ENCODE measurements around the gene SDHD. TPM values are rescaled to one million over a fixed set of nuclear protein-coding genes. Genes with fewer than 3 reads are reported as not detected.

Gene SDHD
- total RNA-seq, 1 experiment from 2014 or later = 98.9 TPM

DNA sequence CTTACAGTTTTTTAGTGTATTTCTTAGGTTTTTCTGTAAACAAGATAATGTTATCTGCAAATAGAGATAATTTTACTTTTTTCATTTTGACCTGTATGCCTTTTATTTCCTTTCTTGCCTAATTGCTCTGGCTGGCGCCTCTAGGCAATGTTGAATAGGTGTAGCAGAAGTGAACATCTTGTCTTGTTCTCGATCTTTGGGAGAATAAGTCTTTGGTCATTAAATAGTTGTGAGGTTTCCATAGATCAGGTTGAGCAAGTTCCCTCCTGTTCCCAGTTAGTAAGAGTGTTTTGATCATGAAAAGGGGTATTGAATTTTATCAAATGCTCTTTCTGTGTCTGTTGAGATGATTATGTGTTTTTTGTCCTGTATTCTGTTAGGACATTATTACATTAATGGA is 36.9 kb upstream of the SDHD start (continued):
- no peak for TF ChIP-seq ZNF532 (CRISPR knock-in tag; IDR thresholded peaks at IDR 0.05; ENCODE audit: borderline replicate concordance)

DNA sequence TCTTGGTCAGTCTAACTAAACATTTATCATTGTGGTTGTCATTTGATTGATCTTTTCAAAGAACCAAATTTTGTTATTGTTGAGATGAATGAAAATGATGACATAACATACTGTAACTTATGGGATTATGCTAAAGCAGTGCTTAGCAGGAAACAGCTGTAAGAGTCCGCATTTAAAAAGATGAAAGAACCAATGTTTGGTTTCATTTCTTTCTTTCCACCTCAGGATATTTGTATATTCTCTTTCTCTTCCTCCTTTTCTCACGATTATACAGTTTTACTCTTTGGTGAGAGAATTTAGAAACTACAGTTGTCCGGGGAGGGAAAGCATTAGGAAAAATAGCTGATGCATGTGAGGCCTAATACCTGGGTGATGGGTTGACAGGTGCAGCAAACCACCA is 36.0 kb upstream of the SDHD start:
- TF ChIP-seq MAX (CRISPR knock-in tag; IDR thresholded peaks at IDR 0.05) = no peak
- TF ChIP-seq ZNF232 (CRISPR knock-in tag; IDR thresholded peaks at IDR 0.05) = no peak
- TF ChIP-seq CREB1 (CRISPR knock-in tag; IDR thresholded peaks at IDR 0.05) = no peak
- TF ChIP-seq MXD4 (CRISPR knock-in tag; IDR thresholded peaks at IDR 0.05; ENCODE audit: borderline replicate concordance) = no peak
- no peak for TF ChIP-seq ZNF138 (CRISPR knock-in tag; conservative IDR thresholded peaks at IDR 0.05)
- TF ChIP-seq SP1 (CRISPR knock-in tag; conservative IDR thresholded peaks at IDR 0.05) = no peak
- TF ChIP-seq, protein P1, sequence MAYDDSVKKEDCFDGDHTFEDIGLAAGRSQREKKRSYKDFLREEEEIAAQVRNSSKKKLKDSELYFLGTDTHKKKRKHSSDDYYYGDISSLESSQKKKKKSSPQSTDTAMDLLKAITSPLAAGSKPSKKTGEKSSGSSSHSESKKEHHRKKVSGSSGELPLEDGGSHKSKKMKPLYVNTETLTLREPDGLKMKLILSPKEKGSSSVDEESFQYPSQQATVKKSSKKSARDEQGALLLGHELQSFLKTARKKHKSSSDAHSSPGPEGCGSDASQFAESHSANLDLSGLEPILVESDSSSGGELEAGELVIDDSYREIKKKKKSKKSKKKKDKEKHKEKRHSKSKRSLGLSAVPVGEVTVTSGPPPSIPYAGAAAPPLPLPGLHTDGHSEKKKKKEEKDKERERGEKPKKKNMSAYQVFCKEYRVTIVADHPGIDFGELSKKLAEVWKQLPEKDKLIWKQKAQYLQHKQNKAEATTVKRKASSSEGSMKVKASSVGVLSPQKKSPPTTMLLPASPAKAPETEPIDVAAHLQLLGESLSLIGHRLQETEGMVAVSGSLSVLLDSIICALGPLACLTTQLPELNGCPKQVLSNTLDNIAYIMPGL (CRISPR knock-in tag; IDR thresholded peaks at IDR 0.05) = no peak
- TF ChIP-seq ZNF317 (CRISPR knock-in tag; IDR thresholded peaks at IDR 0.05; ENCODE audit: borderline replicate concordance, low read depth) = no peak
- DNase-seq (ENCODE audit: low spot score) = no peak
- Mint-ChIP-seq H3K36me3 (peaks cover 73% of the 10 kb centered on the region), H3K4me1 (no peaks in the 10 kb centered on the region), H3K27ac (no peak overlapping the region), H3K27me3 (ENCODE audit: low read depth) (no peaks in the 10 kb centered on the region), H3K9me3 (no peaks in the 10 kb centered on the region), H3K4me3 (no peak overlapping the region)
- ChIA-PET CTCF (no interaction called here), POLR2A (no interaction called here)
- no peak for ATAC-seq

DNA sequence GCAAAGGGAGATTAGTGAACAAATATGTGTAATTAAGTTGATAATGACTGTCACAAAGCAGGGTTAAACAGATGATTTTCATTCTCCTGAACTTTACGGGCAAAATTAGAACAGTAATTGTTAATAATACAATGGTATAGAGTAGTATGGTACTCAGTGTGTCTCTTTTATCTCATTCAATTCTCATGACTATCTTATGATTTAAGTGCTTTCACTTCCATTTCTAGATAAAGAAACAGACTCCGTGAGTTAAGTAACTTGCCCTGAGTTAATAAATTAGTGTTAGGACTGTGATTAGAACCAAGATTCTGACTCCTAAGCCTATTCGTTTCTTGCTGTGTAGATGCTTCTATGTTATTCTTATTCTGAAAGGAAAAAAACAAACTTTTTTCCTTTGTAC is 34.9 kb upstream of the SDHD start:
- Mint-ChIP-seq H3K4me3 (no peak overlapping the region), H3K36me3 (peaks cover 69% of the 10 kb centered on the region), H3K27ac (no peak overlapping the region), H3K27me3 (ENCODE audit: low read depth) (no peaks in the 10 kb centered on the region), H3K9me3 (no peaks in the 10 kb centered on the region), H3K4me1 (no peaks in the 10 kb centered on the region)
- no peak for ATAC-seq
- CTCF ChIA-PET = no interaction called here
- TF ChIP-seq GTF2I (CRISPR knock-in tag; conservative IDR thresholded peaks at IDR 0.05) (no peak), ERG (CRISPR knock-in tag; IDR thresholded peaks at IDR 0.05) (no peak), PRRX2 (CRISPR knock-in tag; IDR thresholded peaks at IDR 0.05) (no peak), FOXK1 (CRISPR knock-in tag; IDR thresholded peaks at IDR 0.05) (no peak), EMX1 (CRISPR knock-in tag; IDR thresholded peaks at IDR 0.05) (no peak), GABPB1 (CRISPR knock-in tag; IDR thresholded peaks at IDR 0.05) (no peak)
- TF ChIP-seq, protein P2, sequence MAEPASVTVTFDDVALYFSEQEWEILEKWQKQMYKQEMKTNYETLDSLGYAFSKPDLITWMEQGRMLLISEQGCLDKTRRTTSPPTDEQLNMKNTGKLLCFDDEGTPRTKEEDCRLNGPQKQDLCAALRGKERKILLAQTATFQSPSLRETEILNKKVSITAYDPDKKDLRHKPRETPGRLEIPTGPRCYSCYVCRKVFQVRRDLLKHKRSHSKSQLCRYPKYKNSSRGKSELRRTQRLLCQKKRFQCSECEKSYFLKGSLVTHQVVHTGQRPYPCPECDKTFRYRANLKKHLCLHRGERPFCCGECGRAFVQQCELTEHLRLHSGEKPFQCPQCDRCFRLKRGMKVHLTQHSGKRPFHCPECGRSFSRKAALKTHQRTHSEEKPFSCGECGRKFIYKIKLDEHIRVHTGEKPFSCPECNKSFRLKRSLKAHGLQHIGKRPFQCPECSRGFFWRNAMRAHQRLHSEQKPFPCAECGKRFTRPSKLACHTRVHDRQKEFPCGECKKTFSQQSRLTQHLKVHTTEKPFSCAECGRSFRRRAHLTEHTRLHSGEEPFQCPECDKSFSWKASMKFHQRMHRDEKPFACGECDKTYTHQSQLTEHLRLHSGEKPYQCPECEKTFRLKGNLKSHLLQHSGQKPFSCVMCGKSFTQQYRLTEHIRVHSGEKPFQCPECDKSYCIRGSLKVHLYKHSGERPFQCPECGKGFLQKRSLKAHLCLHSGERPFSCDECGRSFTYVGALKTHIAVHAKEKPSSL (CRISPR knock-in tag; conservative IDR thresholded peaks at IDR 0.05) = no peak
- POLR2A ChIA-PET = no interaction called here
- no peak for DNase-seq (ENCODE audit: low spot score)
